Astrocyte of the cerebellum (primary cell): ENCODE results near the gene LEKR1.

Experiments used
- DNase-seq: peaks from one replicate; pipeline ENCODE4 v3.0.0-alpha.2; 2011; ENCODE audit warnings: low read depth
- H3K4me3 ChIP-seq: 2 replicates; pipeline ENCODE4 v1.5.1; 2011; ENCODE audit warnings: mild to moderate bottlenecking, low read depth, low read length, moderate library complexity
- in situ Hi-C: cut with HindIII; loops from 2 replicates; pipeline ENCODE4 v1.10.0; 2017; ENCODE audit warnings: low sequenced_read_pairs
- TF ChIP-seq, protein P1 (sequence below): IDR thresholded peaks from 2 replicates; pipeline ENCODE4 v1.5.1; 2012; ENCODE audit warnings: low read length, low read depth, moderate library complexity, mild to moderate bottlenecking; ENCODE audit errors: missing control alignments

The LEKR1 gene

DNA sequence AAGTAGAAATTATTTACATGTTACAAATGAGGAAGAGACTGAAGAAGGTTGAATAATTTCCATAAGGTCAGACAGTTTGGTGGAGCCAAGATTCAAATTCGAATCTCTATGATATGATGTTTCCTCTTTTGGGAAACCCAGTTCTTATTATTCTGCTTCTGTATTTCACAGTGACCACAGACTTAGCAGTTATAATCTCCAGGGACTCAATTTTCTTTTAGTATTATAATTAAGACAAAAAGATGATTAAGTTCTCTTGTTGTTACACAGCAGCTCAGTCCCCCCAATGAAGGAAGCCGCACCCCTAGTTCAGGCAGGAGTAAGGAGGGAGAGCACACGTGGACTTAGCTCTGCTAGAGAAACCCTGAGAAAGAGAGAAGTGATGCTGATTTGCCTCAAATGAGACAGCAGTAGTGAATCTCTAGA, 203.2 kb downstream of the LEKR1 start:
- in situ Hi-C loops, result no loop called here
- H3K4me3 ChIP-seq, result no peak overlapping the region
- DNase-seq, result no peak
- TF ChIP-seq, protein P1, sequence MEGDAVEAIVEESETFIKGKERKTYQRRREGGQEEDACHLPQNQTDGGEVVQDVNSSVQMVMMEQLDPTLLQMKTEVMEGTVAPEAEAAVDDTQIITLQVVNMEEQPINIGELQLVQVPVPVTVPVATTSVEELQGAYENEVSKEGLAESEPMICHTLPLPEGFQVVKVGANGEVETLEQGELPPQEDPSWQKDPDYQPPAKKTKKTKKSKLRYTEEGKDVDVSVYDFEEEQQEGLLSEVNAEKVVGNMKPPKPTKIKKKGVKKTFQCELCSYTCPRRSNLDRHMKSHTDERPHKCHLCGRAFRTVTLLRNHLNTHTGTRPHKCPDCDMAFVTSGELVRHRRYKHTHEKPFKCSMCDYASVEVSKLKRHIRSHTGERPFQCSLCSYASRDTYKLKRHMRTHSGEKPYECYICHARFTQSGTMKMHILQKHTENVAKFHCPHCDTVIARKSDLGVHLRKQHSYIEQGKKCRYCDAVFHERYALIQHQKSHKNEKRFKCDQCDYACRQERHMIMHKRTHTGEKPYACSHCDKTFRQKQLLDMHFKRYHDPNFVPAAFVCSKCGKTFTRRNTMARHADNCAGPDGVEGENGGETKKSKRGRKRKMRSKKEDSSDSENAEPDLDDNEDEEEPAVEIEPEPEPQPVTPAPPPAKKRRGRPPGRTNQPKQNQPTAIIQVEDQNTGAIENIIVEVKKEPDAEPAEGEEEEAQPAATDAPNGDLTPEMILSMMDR, result no peak

DNA sequence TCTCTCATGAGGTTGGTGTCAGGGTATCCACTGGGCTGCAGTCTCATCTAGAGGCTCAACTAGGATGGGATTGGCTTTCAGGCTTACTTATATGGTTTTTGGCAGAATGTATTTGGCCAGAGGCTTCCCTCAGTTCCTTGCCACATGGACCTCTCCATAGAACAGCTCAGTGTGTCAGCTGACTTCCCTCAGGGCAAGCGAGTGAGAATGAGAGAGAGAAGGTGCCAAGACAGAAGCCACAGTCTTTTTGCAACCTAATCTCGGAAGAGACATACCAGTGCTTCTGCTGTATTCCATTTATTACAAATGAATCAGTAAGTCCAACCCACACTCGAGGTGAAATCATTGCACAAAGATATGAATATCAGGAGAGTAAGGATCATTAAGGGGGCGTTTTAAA, 204.6 kb downstream of the LEKR1 start:
- no peak for DNase-seq
- no peak overlapping the region for H3K4me3 ChIP-seq
- in situ Hi-C loops, result no loop called here
- TF ChIP-seq, protein P1, result no peak

GRCh38 chr3:157033001-157033400, 206.8 kb downstream of the LEKR1 start:
- no peak overlapping the region for H3K4me3 ChIP-seq
- DNase-seq, result no peak
- in situ Hi-C loops, result no loop called here
- TF ChIP-seq, protein P1, result no peak

DNA sequence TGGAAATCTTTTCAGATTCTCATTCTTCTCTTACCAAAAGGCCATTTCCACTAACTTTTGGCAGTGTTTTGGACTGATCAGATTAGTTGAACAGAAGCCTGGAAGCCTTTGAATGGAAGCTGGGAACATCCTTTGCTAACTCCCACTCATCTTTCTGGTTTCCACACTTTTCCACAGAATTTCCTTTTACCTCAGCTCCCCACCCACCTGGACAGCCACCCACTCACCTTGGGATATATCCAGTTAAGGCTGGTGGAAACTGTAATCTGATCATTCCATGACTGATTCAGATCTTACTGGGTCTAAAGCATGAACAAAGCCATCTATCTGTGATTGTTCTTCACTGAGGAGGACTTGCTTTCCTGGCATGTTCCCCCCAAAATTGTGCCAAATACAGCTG, 214.3 kb downstream of the LEKR1 start:
- in situ Hi-C loops, result no loop called here
- TF ChIP-seq, protein P1, result no peak
- no peak overlapping the region for H3K4me3 ChIP-seq
- no peak for DNase-seq

DNA sequence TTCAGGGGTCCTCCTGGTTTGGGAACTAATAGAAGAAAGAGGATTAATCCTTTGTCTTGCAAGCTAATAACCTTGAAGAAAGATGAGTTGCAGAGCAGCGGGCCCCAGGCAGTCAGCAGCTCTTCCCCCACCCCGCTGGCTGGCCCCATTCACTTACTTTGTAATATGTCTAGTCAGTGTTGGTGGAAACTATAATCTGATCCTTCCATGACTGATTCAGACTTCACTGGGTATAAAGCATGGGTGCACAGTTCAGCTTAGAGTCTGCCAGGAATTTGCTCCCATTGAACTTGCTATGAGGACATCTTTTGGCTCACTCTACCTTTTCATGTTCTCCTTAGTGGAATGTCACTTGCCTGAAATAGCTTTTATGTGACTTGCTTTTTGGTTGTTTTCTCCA, 216.1 kb downstream of the LEKR1 start:
- TF ChIP-seq, protein P1, result no peak
- no peak for DNase-seq
- no peak overlapping the region for H3K4me3 ChIP-seq
- in situ Hi-C loops, result no loop called here

GRCh38 chr3:157043771-157044170, 217.6 kb downstream of the LEKR1 start:
- no peak overlapping the region for H3K4me3 ChIP-seq
- TF ChIP-seq, protein P1, result no peak
- DNase-seq, result no peak
- in situ Hi-C loops, result no loop called here

- in situ Hi-C loops, result no loop called here
- DNase-seq, result no peak
- no peak overlapping the region for H3K4me3 ChIP-seq
- TF ChIP-seq, protein P1, result no peak
These were observed 219.2 kb downstream of the LEKR1 start for GRCh38 chr3:157045238-157045850.
